ENCODE data around the gene OSBPL1A.
A peak's percentile ranks its signal among the peaks of the same experiment; 100 is the strongest.

The OSBPL1A gene

GRCh38 chr18:24262087-24262486 lies 135.5 kb downstream of the OSBPL1A start:
- no peak for DNase-seq

- DNase-seq = no peak
Measured at GRCh38 chr18:24259869-24260641, 137.6 kb downstream of the OSBPL1A start.

- DNase-seq = no peak
Measured at GRCh38 chr18:24254071-24254470, 143.6 kb downstream of the OSBPL1A start.

- no peak for DNase-seq
Measured at GRCh38 chr18:24249716-24250115, 147.9 kb downstream of the OSBPL1A start.

- no peak for DNase-seq
Measured at GRCh38 chr18:24248359-24248758, 149.3 kb downstream of the OSBPL1A start.

- DNase-seq = no peak
Measured at GRCh38 chr18:24246143-24246542, 151.5 kb downstream of the OSBPL1A start.

GRCh38 chr18:24244698-24245097 lies 152.9 kb downstream of the OSBPL1A start:
- no peak for DNase-seq

- no peak for DNase-seq
Measured at GRCh38 chr18:24243677-24244076, 153.9 kb downstream of the OSBPL1A start.

- DNase-seq = peak in 1 of 2 experiments; percentile 59
Measured at GRCh38 chr18:24239341-24239740, 158.3 kb downstream of the OSBPL1A start.

- no peak for DNase-seq
Measured at GRCh38 chr18:24238387-24238786, 159.2 kb downstream of the OSBPL1A start.

GRCh38 chr18:24234850-24235418 lies 162.7 kb downstream of the OSBPL1A start:
- no peak for DNase-seq

GRCh38 chr18:24234330-24234729 lies 163.3 kb downstream of the OSBPL1A start:
- DNase-seq = no peak

GRCh38 chr18:24232800-24233199 lies 164.8 kb downstream of the OSBPL1A start:
- no peak for DNase-seq

- DNase-seq = peak; percentile 32 to 67
Measured at GRCh38 chr18:24231773-24232735, 165.6 kb downstream of the OSBPL1A start.

- no peak for DNase-seq
Measured at GRCh38 chr18:24230766-24231165, 166.9 kb downstream of the OSBPL1A start.

GRCh38 chr18:24228667-24229041 lies 169.0 kb downstream of the OSBPL1A start:
- DNase-seq = no peak

GRCh38 chr18:24227977-24228666 lies 169.5 kb downstream of the OSBPL1A start:
- DNase-seq = no peak

GRCh38 chr18:24220318-24220688 lies 177.3 kb downstream of the OSBPL1A start:
- no peak for DNase-seq

- no peak for DNase-seq
Measured at GRCh38 chr18:24219561-24220317, 177.9 kb downstream of the OSBPL1A start.

GRCh38 chr18:24214913-24215312 lies 182.7 kb downstream of the OSBPL1A start:
- DNase-seq = no peak

- no peak for DNase-seq
Measured at GRCh38 chr18:24214144-24214543, 183.5 kb downstream of the OSBPL1A start.

- no peak for DNase-seq
Measured at GRCh38 chr18:24212939-24213338, 184.7 kb downstream of the OSBPL1A start.

Measured in NCI-H446 (cell line).